ENCODE measurements around the gene NME9. TPM values are rescaled to one million over a fixed set of nuclear protein-coding genes. Genes with fewer than 3 reads are reported as not detected.

NME9 gene
- total RNA-seq, 4 donors from 2014 or later = 0.47 to 0.54 TPM; not detected in 2

DNA sequence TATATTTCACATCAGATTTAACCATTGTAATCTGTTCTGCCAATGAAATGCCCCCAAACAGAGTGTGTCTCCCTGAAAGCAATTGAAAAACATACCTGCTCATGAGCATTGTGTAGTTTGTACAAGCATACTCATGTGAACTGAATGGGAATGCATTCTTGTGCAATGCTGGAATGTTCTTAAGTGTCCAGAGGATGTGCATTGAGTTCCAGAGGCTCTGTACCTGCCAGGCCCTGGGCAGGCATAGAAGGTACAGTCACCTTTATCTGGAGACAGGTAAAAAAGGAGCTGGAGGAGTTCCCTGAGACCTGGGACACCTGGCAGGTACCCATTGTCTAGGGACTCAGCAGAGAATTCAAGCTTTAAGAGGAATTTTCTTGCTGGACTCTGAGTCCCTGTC is 21.5 kb upstream of the NME9 start:
- Histone ChIP-seq H3K4me1 (peaks cover 0 to 40% (median 7%) of the 10 kb centered on the region in 3 donors), H3K36me3 (peaks cover 0 to 14% of the 10 kb centered on the region in 2 donors), H3K9me3 (no peaks in the 10 kb centered on the region), H3K27ac (peak overlapping the region in 1 of 4 donors; percentile 1), H3K4me3 (no peak overlapping the region), H3K27me3 (no peaks in the 10 kb centered on the region)
- TF ChIP-seq EP300 (IDR thresholded peaks at IDR 0.05) (no peak), CTCF (IDR thresholded peaks at IDR 0.05) (no peak), POLR2A (IDR thresholded peaks at IDR 0.05) (no peak), POLR2AphosphoS5 (IDR thresholded peaks at IDR 0.05) (no peak)
- ATAC-seq = no peak

DNA sequence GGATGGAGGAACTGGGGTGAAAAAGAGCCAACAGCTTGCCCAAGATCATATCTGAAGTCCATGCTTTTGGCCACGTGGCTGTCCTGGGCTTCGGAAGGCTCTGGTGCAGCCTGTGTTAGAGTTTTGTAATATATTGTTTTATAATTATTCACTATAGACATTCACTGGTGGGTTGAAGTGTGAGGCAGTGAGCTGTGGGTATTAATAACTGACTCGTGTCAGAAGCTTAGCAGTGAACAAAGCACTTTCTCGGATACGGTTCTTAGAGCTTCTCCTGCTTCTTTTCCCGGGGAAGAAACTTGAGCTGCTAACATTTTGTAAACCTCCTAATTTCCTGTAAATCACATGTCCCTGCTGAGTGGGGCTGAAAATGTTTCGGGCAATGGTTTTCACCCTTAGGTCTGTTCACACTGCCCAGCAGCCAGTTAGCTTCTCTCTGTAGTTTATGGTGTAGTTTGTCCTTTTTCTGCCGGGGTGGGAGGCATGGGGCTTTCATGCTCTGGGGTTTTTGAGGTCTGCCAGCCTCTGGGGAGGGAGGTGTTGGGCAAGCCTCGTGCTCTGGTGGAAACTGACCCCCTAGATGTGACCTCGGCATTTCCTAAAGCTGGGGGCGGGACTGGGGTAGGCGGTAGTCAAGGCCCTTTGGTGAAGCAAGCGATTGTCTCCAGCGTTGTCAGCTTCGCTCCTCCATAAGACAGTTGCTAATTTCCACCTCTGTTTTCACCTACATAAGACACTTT is 20.4 kb upstream of the NME9 start:
- Histone ChIP-seq H3K27ac (peak overlapping the region; percentile 80 to 98 (median 93)), H3K4me3 (peak overlapping the region; percentile 63 to 93), H3K9me3 (no peaks in the 10 kb centered on the region), H3K27me3 (no peaks in the 10 kb centered on the region), H3K36me3 (peaks cover 0 to 6% of the 10 kb centered on the region in 2 donors), H3K4me1 (peaks cover 0 to 40% (median 7%) of the 10 kb centered on the region in 3 donors)
- ATAC-seq = no peak
- 24 to 45% methylated on average over 6 to 15 of the region's 15 CpGs for WGBS, 2 donors (ENCODE audit: low coverage in 1 of 2)
- no peak for TF ChIP-seq POLR2A (IDR thresholded peaks at IDR 0.05)
- peak; percentile 17 for TF ChIP-seq POLR2AphosphoS5 (IDR thresholded peaks at IDR 0.05)
- TF ChIP-seq CTCF (IDR thresholded peaks at IDR 0.05) = no peak
- TF ChIP-seq EP300 (IDR thresholded peaks at IDR 0.05) = no peak

DNA sequence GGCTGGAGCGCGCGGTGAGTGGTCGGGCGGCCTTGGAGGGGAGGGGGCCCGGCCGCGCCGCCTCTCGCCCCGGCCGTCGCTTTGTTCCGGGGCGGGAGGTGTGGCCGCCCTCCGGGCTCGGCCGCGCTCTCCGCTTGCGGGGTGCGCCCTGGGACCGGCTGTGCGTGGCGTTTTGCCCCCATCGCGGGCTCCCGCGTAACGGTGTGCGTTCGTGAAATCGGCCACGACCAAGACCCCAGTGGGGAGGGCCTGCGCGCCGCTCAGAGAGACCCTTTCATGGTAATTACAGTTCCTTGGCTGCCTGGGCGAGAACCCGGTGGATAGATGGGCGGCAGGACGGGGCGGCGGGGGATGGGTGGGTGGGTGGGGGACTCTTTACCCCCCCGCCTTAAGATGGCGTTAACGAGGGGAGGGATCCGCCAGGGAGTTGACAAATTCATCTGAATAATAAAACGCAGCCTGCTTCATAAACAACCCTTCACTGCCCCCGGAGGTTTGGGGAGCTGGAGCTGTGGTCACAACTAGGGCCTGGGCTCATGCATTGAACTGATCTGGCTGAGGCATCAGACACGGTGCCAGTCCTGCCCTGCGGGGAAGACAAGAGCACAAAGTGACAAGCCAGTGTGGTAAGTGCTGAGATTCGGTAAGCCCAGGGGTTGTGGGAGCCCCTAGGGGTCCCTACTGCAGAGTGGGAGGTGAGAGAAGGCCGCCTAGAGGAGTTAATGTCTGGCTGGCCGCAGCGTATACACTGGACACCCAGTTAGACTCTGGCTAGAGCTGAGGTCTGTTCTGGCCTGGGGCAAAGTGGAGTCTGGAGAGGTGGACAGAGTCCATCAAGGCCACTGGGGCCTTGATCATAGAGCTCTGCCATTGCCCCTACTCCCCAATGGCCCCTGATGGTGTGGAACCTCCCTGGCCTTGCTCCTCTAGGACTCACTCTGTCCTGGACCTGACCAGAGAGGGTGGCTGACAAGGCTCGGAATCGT is 19.4 kb upstream of the NME9 start:
- no peaks in the 10 kb centered on the region for H3K36me3 ChIP-seq
- peak overlapping the region; percentile 63 to 93 for H3K4me3 ChIP-seq
- TF ChIP-seq POLR2A (IDR thresholded peaks at IDR 0.05) = no peak
- no peak for TF ChIP-seq POLR2AphosphoS5 (IDR thresholded peaks at IDR 0.05)
- no peak for TF ChIP-seq CTCF (IDR thresholded peaks at IDR 0.05)
- no peak for TF ChIP-seq EP300 (IDR thresholded peaks at IDR 0.05)
- ATAC-seq = no peak
- H3K4me1 ChIP-seq = peaks cover 0 to 40% (median 7%) of the 10 kb centered on the region in 3 donors
- no peaks in the 10 kb centered on the region for H3K9me3 ChIP-seq
- WGBS, 2 donors (ENCODE audit: low coverage in 1 of 2) = 6% methylated on average over 3 of the region's 58 CpGs; no CpG with 5 or more reads in 1 of the 2 donors
- H3K27ac ChIP-seq = peak overlapping the region; percentile 80 to 98 (median 93)
- H3K27me3 ChIP-seq = no peaks in the 10 kb centered on the region

DNA sequence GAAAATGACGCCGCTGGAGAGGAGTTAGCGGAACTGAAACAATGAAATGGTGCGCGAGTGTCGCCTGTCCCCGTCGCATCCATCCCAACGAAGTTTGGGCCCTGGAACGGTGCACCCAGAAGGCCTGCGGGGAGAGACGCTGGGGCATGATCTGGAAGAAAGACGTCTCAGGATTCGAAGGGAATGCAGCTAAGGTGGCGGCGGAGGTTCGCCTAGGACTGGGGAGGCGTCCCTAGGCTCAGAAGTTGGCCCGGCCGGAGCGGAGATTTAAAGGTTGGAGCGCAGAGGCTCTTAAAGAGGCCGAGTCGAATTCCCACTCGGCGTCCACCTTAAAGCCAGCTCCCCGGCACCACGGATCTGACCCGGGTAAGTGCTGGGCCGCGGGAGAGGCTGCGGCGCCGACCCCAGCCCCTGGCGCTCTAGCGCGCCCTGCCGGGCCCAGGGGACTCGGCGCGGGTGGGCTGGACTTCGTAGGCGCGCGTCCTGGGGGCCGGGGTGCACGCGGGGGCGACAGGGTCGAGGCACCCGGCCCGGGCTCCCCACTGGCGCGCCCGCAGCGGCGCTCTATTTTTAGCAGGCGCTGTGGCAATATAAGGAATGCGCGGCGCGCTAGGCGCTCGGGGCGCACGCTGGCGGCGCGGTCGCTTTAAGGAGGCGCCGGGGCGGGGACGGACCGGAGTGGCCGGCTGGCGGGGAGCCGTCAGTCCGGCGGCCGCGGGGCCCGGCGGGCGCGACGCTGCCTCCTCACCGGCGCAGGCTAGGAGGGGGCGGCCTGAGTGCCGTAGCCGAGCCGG is 18.5 kb upstream of the NME9 start, which contains the start of gene MRAS:
TSS of gene MRAS (plus strand) at position 620 of the 794 bp plus-strand sequence. CDS start 24,305 bp downstream, outside the sequence.
- peaks cover 0 to 40% (median 7%) of the 10 kb centered on the region in 3 donors for H3K4me1 ChIP-seq
- H3K27ac ChIP-seq = peak within 1 kb of the TSS; percentile 80 to 98 (median 93)
- TF ChIP-seq CTCF (IDR thresholded peaks at IDR 0.05) (peak in 2 of 4 experiments; percentile 47 to 48), POLR2A (IDR thresholded peaks at IDR 0.05) (peak; percentile 67 to 83), POLR2AphosphoS5 (IDR thresholded peaks at IDR 0.05) (peak; percentile 39), EP300 (IDR thresholded peaks at IDR 0.05) (no peak)
- no peaks in the 10 kb centered on the region for H3K36me3 ChIP-seq
- no peaks in the 10 kb centered on the region for H3K27me3 ChIP-seq
- no peaks in the 10 kb centered on the region for H3K9me3 ChIP-seq
- WGBS, 2 donors (ENCODE audit: low coverage in 1 of 2) = 0% methylated on average over 2 to 10 of the region's 93 CpGs
- peak; percentile 92 for ATAC-seq
- H3K4me3 ChIP-seq = peak within 1 kb of the TSS; percentile 63 to 93
